Activated CD8-positive, alpha-beta T cell treated with anti-CD3 and anti-CD28 coated beads, Interleukin-2, amount 10 ng/mL, durations not matched to agents 7 days and 5 days (primary cell): ENCODE measurements around the gene SV2C. TPM values are rescaled to one million over a fixed set of nuclear protein-coding genes. Genes with fewer than 3 reads are reported as not detected.

Experiments
- ATAC-seq: fragments of 150-1000 bp; cut with Tn5 transposase; one replicate; pipeline ENCODE4 v1.10.0; 2021; ENCODE audit warnings: moderate library complexity
- CTCF ChIA-PET: fragments of 350-600 bp; sonication (Branson Sonifier 250); formaldehyde crosslinking; loops from one replicate; lab custom pipeline; 2021; ENCODE audit warnings: antibody characterized with exemption; lab: Charles Lee
- POLR2A ChIA-PET: fragments of 350-600 bp; sonication (Branson Sonifier 250); formaldehyde crosslinking; loops from one replicate; lab custom pipeline; 2021; ENCODE audit warnings: antibody characterized with exemption; lab: Charles Lee
- DNase-seq: peaks from one replicate; pipeline ENCODE4 v3.0.0-alpha.2; 2020
- H3K27ac Mint-ChIP-seq: one replicate; pipeline ENCODE4 v1.8.0; 2021; ENCODE audit warnings: mild to moderate bottlenecking, mixed read lengths
- H3K27me3 Mint-ChIP-seq: one replicate; pipeline ENCODE4 v1.8.0; 2021; ENCODE audit warnings: low read depth, mixed read lengths
- H3K36me3 Mint-ChIP-seq: one replicate; pipeline ENCODE4 v1.8.0; 2021; ENCODE audit warnings: low read depth, mixed read lengths
- H3K4me1 Mint-ChIP-seq: one replicate; pipeline ENCODE4 v1.8.0; 2021; ENCODE audit warnings: low read depth, mixed read lengths
- H3K4me3 Mint-ChIP-seq: one replicate; pipeline ENCODE4 v1.8.0; 2021; ENCODE audit warnings: mild to moderate bottlenecking, mixed read lengths
- H3K9me3 Mint-ChIP-seq: one replicate; pipeline ENCODE4 v1.8.0; 2022; ENCODE audit warnings: mixed read lengths; ENCODE audit not compliant: insufficient read depth
- total RNA-seq, 2 experiments: library from RNA; stranded (reverse); gene quantifications; one replicate each; pipeline ENCODE4 v1.2.3, GENCODE V29; 2021

Gene SV2C
- total RNA-seq, 2 experiments from 2014 or later = 0.03 TPM; not detected in 1

GRCh38 chr5:76379855-76380254, 296.7 kb downstream of the SV2C start:
- H3K36me3 Mint-ChIP-seq = no peaks in the 10 kb centered on the region
- no peak overlapping the region for H3K4me3 Mint-ChIP-seq
- H3K27me3 Mint-ChIP-seq = no peaks in the 10 kb centered on the region
- POLR2A ChIA-PET = interaction anchor here (0.5 kb wide), 1 partner anchor 184 kb away, joined by 3 read pairs; no protein-coding TSS in a partner anchor
- H3K27ac Mint-ChIP-seq = no peak overlapping the region
- ATAC-seq (no peak), DNase-seq (no peak)
- CTCF ChIA-PET = interaction anchor here (0.6 to 1.4 kb wide), 5 partner anchors 9 to 395 kb away, joined by 3 to 5 read pairs (median 3); no protein-coding TSS in a partner anchor
- H3K9me3 Mint-ChIP-seq = no peaks in the 10 kb centered on the region
- peaks cover 39% of the 10 kb centered on the region for H3K4me1 Mint-ChIP-seq

GRCh38 chr5:76380346-76381066, 297.3 kb downstream of the SV2C start:
- ChIA-PET POLR2A (interaction anchor here (0.5 kb wide), 1 partner anchor 183 kb away, joined by 3 read pairs; no protein-coding TSS in a partner anchor), CTCF (interaction anchor here (1.0 kb wide), 2 partner anchors 9 to 23 kb away, joined by 3 read pairs; no protein-coding TSS in a partner anchor)
- no peak for DNase-seq
- Mint-ChIP-seq H3K4me1 (peaks cover 41% of the 10 kb centered on the region), H3K9me3 (no peaks in the 10 kb centered on the region), H3K36me3 (no peaks in the 10 kb centered on the region), H3K27me3 (no peaks in the 10 kb centered on the region), H3K27ac (no peak overlapping the region), H3K4me3 (no peak overlapping the region)
- no peak for ATAC-seq

- H3K4me3 Mint-ChIP-seq = no peak overlapping the region
- no peak for ATAC-seq
- peaks cover 41% of the 10 kb centered on the region for H3K4me1 Mint-ChIP-seq
- no peaks in the 10 kb centered on the region for H3K9me3 Mint-ChIP-seq
- ChIA-PET POLR2A (interaction anchor here (0.9 to 1.3 kb wide), 2 partner anchors 19 to 57 kb away, joined by 4 to 5 read pairs; no protein-coding TSS in a partner anchor), CTCF (interaction anchor here (1.3 to 2.4 kb wide), 4 partner anchors 19 to 200 kb away, joined by 4 to 9 read pairs (median 6); partner anchors contain the start of gene IQGAP2)
- H3K27me3 Mint-ChIP-seq = no peaks in the 10 kb centered on the region
- H3K36me3 Mint-ChIP-seq = no peaks in the 10 kb centered on the region
- DNase-seq = no peak
- H3K27ac Mint-ChIP-seq = no peak overlapping the region
These were observed 300.1 kb downstream of the SV2C start for GRCh38 chr5:76383126-76383832.

- Mint-ChIP-seq H3K9me3 (no peaks in the 10 kb centered on the region), H3K27ac (no peak overlapping the region), H3K27me3 (no peaks in the 10 kb centered on the region), H3K4me1 (peaks cover 38% of the 10 kb centered on the region), H3K36me3 (no peaks in the 10 kb centered on the region), H3K4me3 (no peak overlapping the region)
- no peak for DNase-seq
- ChIA-PET POLR2A (interaction anchor here (0.8 to 1.3 kb wide), 3 partner anchors 12 to 19 kb away, joined by 3 to 5 read pairs (median 3); partner anchors contain the start of gene IQGAP2), CTCF (interaction anchor here (0.8 to 2.4 kb wide), 6 partner anchors 9 to 199 kb away, joined by 3 to 9 read pairs (median 4); partner anchors contain the start of gene IQGAP2)
- no peak for ATAC-seq
These were observed 301.0 kb downstream of the SV2C start for GRCh38 chr5:76384189-76384588.

- Mint-ChIP-seq H3K27me3 (no peaks in the 10 kb centered on the region), H3K9me3 (no peaks in the 10 kb centered on the region), H3K4me3 (no peak overlapping the region), H3K4me1 (peaks cover 35% of the 10 kb centered on the region), H3K27ac (peak overlapping the region; percentile 28), H3K36me3 (no peaks in the 10 kb centered on the region)
- ATAC-seq = peak; percentile 48
- POLR2A ChIA-PET = interaction anchor here (0.8 to 1.0 kb wide), 2 partner anchors 11 to 19 kb away, joined by 3 read pairs; partner anchors contain the start of gene IQGAP2
- CTCF ChIA-PET = interaction anchor here (0.8 to 2.4 kb wide), 6 partner anchors 8 to 199 kb away, joined by 3 to 9 read pairs (median 4); partner anchors contain the start of gene IQGAP2
- no peak for DNase-seq
These were observed 301.5 kb downstream of the SV2C start for GRCh38 chr5:76384705-76385104.

GRCh38 chr5:76385540-76385939, 302.4 kb downstream of the SV2C start:
- H3K27me3 Mint-ChIP-seq = no peaks in the 10 kb centered on the region
- H3K27ac Mint-ChIP-seq = no peak overlapping the region
- no peaks in the 10 kb centered on the region for H3K36me3 Mint-ChIP-seq
- ChIA-PET CTCF (no interaction called here), POLR2A (no interaction called here)
- H3K4me3 Mint-ChIP-seq = no peak overlapping the region
- ATAC-seq (no peak), DNase-seq (no peak)
- H3K4me1 Mint-ChIP-seq = peaks cover 37% of the 10 kb centered on the region
- no peaks in the 10 kb centered on the region for H3K9me3 Mint-ChIP-seq

GRCh38 chr5:76386360-76386759, 303.2 kb downstream of the SV2C start:
- H3K9me3 Mint-ChIP-seq = peaks cover 6% of the 10 kb centered on the region
- no peaks in the 10 kb centered on the region for H3K27me3 Mint-ChIP-seq
- CTCF ChIA-PET = no interaction called here
- ATAC-seq (no peak), DNase-seq (no peak)
- H3K4me3 Mint-ChIP-seq = no peak overlapping the region
- H3K36me3 Mint-ChIP-seq = peaks cover 2% of the 10 kb centered on the region
- H3K4me1 Mint-ChIP-seq = peaks cover 45% of the 10 kb centered on the region
- H3K27ac Mint-ChIP-seq = no peak overlapping the region
- POLR2A ChIA-PET = no interaction called here

GRCh38 chr5:76388236-76388635, 305.1 kb downstream of the SV2C start:
- ATAC-seq = no peak
- no peak for DNase-seq
- H3K4me1 Mint-ChIP-seq = peaks cover 61% of the 10 kb centered on the region
- peaks cover 9% of the 10 kb centered on the region for H3K36me3 Mint-ChIP-seq
- H3K9me3 Mint-ChIP-seq = peaks cover 6% of the 10 kb centered on the region
- H3K27me3 Mint-ChIP-seq = no peaks in the 10 kb centered on the region
- no peak overlapping the region for H3K27ac Mint-ChIP-seq
- CTCF ChIA-PET = interaction anchor here (1.1 to 3.4 kb wide), 5 partner anchors 9 to 122 kb away, joined by 3 to 20 read pairs (median 3); partner anchors contain the start of gene IQGAP2
- no peak overlapping the region for H3K4me3 Mint-ChIP-seq
- POLR2A ChIA-PET = no interaction called here

GRCh38 chr5:76388791-76389512, 305.8 kb downstream of the SV2C start:
- no peak for ATAC-seq
- Mint-ChIP-seq H3K9me3 (peaks cover 6% of the 10 kb centered on the region), H3K36me3 (peaks cover 10% of the 10 kb centered on the region), H3K27me3 (no peaks in the 10 kb centered on the region), H3K4me1 (peaks cover 62% of the 10 kb centered on the region), H3K27ac (no peak overlapping the region), H3K4me3 (no peak overlapping the region)
- DNase-seq = no peak
- ChIA-PET POLR2A (interaction anchor here (0.6 to 1.4 kb wide), 2 partner anchors 154 to 194 kb away, joined by 3 read pairs; no protein-coding TSS in a partner anchor), CTCF (interaction anchor here (1.1 to 3.4 kb wide), 8 partner anchors 9 to 122 kb away, joined by 3 to 20 read pairs (median 3); partner anchors contain the start of gene IQGAP2)

- H3K27me3 Mint-ChIP-seq = no peaks in the 10 kb centered on the region
- DNase-seq (no peak), ATAC-seq (no peak)
- no peak overlapping the region for H3K27ac Mint-ChIP-seq
- ChIA-PET CTCF (interaction anchor here (1.0 to 3.4 kb wide), 9 partner anchors 9 to 123 kb away, joined by 3 to 20 read pairs (median 3); partner anchors contain the start of gene IQGAP2), POLR2A (interaction anchor here (0.6 to 1.4 kb wide), 4 partner anchors 14 to 194 kb away, joined by 3 read pairs; partner anchors contain the start of gene IQGAP2)
- peaks cover 63% of the 10 kb centered on the region for H3K4me1 Mint-ChIP-seq
- peaks cover 6% of the 10 kb centered on the region for H3K9me3 Mint-ChIP-seq
- H3K4me3 Mint-ChIP-seq = no peak overlapping the region
- H3K36me3 Mint-ChIP-seq = peaks cover 10% of the 10 kb centered on the region
These were observed 306.5 kb downstream of the SV2C start for GRCh38 chr5:76389513-76390154.
